Gastroesophageal sphincter (tissue), 3 donors: ENCODE measurements around the gene ZCWPW1.
"Not testable (repeated sequence)": the region's sequence is repeated elsewhere in the genome, so short reads cannot be mapped to it uniquely, and the experiment has no call there.

Experiments used
- CTCF ChIP-seq, 4 experiments: fragments of 200-600 bp in 2 of 4; fragments of 450-650 bp in 2 of 4; sonication (generic) in 1 of 4; IDR thresholded peaks; one replicate each; pipeline ENCODE4 v1.5.1; 2017 to 2019; ENCODE audit warnings: antibody characterized with exemption in 4 of 4, mild to moderate bottlenecking in 2 of 4, moderate library complexity in 2 of 4
- POLR2AphosphoS5 ChIP-seq: sonication (generic); formaldehyde crosslinking; IDR thresholded peaks from one replicate; pipeline ENCODE4 v1.6.1; 2017; ENCODE audit warnings: antibody characterized with exemption

GRCh38 chr7:100365998-100366367 is 62.5 kb downstream of the ZCWPW1 start:
- TF ChIP-seq CTCF (IDR thresholded peaks at IDR 0.05); POLR2AphosphoS5: not testable (repeated sequence)
